PC-9 (cell line): ENCODE measurements around the gene ADAMTSL2. TPM values are rescaled to one million over a fixed set of nuclear protein-coding genes. Genes with fewer than 3 reads are reported as not detected.

ENCODE experiments used
- BruUV-seq: library from RNA; stranded (reverse); fragments of 400-500 nt; replicated peaks from 2 replicates; lab custom pipeline; 2021; lab: Mats Ljungman, UMichigan
- CTCF ChIA-PET: fragments of 300-600 bp; sonication (Branson Sonifier 250); formaldehyde crosslinking; loops from one replicate; lab custom pipeline; 2022; ENCODE audit warnings: antibody characterized with exemption; lab: Charles Lee
- POLR2A ChIA-PET: fragments of 300-600 bp; sonication (Branson Sonifier 250); formaldehyde crosslinking; loops from one replicate; lab custom pipeline; 2022; ENCODE audit warnings: antibody characterized with exemption; ENCODE audit not compliant: unreplicated experiment; lab: Charles Lee
- DNase-seq, 2 experiments: peaks; one replicate each; pipeline versions ENCODE4 v3.0.0 to v3.0.0-alpha.2; 2015 to 2022; ENCODE audit warnings: mixed read lengths in 1 of 2
- H2AFZ ChIP-seq: fragments of 200-600 bp; sonication (generic); 2 replicates; pipeline ENCODE4 v1.8.1; 2017; ENCODE audit warnings: antibody characterized with exemption
- H3F3A ChIP-seq: fragments of 200-600 bp; sonication (generic); 2 replicates; pipeline ENCODE4 v1.8.1; 2017; ENCODE audit warnings: antibody characterized with exemption, mild to moderate bottlenecking, low read depth; ENCODE audit not compliant: insufficient read depth
- H3K27ac ChIP-seq: fragments of 200-600 bp; sonication (generic); 2 replicates; pipeline ENCODE4 v1.6.1; 2016; ENCODE audit warnings: mixed run types
- H3K27me3 ChIP-seq: fragments of 200-600 bp; sonication (generic); 2 replicates; pipeline ENCODE4 v1.6.1; 2016; ENCODE audit warnings: low read depth, mixed run types; ENCODE audit not compliant: insufficient read depth
- H3K36me3 ChIP-seq: fragments of 200-600 bp; sonication (generic); 2 replicates; pipeline ENCODE4 v1.6.1; 2016; ENCODE audit warnings: low read depth, mixed run types
- H3K4me1 ChIP-seq: fragments of 200-600 bp; sonication (generic); replicated peaks from 2 replicates; pipeline ENCODE4 v1.6.1; 2016; ENCODE audit warnings: mixed run types; ENCODE audit not compliant: insufficient read depth
- H3K4me2 ChIP-seq: fragments of 200-600 bp; sonication (generic); 2 replicates; pipeline ENCODE4 v1.6.1; 2017; ENCODE audit warnings: mixed run types
- H3K4me3 ChIP-seq: fragments of 200-600 bp; sonication (generic); 2 replicates; pipeline ENCODE4 v1.6.1; 2016; ENCODE audit warnings: mixed run types
- H3K79me2 ChIP-seq: fragments of 200-600 bp; sonication (generic); 2 replicates; pipeline ENCODE4 v1.6.1; 2017; ENCODE audit warnings: low read depth, mixed run types
- H3K9me2 ChIP-seq: fragments of 200-600 bp; sonication (generic); 2 replicates; pipeline ENCODE4 v1.8.1; 2017; ENCODE audit warnings: mild to moderate bottlenecking; ENCODE audit not compliant: insufficient read depth
- H3K9me3 ChIP-seq: fragments of 200-600 bp; sonication (generic); 2 replicates; pipeline ENCODE4 v1.8.1; 2016; ENCODE audit warnings: low read depth; ENCODE audit not compliant: insufficient read depth
- H4K20me1 ChIP-seq: fragments of 200-600 bp; sonication (generic); 2 replicates; pipeline ENCODE4 v1.8.1; 2017; ENCODE audit not compliant: insufficient read depth
- CTCF ChIP-seq: fragments of 200-600 bp; sonication (generic); conservative IDR thresholded peaks from 2 replicates; pipeline ENCODE4 v1.6.1; 2017; ENCODE audit warnings: mixed run types, antibody characterized with exemption, mild to moderate bottlenecking, moderate library complexity
- EZH2 ChIP-seq: fragments of 200-600 bp; sonication (generic); IDR thresholded peaks from 2 replicates; pipeline ENCODE4 v1.8.0; 2017; ENCODE audit warnings: antibody characterized with exemption, low read depth
- intact Hi-C: fragments of 100-400 bp; cut with micrococcal nuclease; formaldehyde crosslinking; loops from one replicate; pipeline ENCODE4 v1.10.0; 2022; ENCODE audit not compliant: unreplicated experiment
- total RNA-seq: library from RNA; stranded (reverse); gene quantifications from 2 replicates; pipeline ENCODE4 v1.2.3, GENCODE V29; 2021

The ADAMTSL2 gene
- total RNA-seq, 1 experiment from 2014 or later: 0.39 TPM

- no peak overlapping the region for H2AFZ ChIP-seq
- ChIA-PET CTCF (no interaction called here), POLR2A (no interaction called here)
- intact Hi-C loops: no loop called here
- no peaks in the 10 kb centered on the region for H4K20me1 ChIP-seq
- no peaks in the 10 kb centered on the region for H3K36me3 ChIP-seq
- TF ChIP-seq CTCF: no peak
- TF ChIP-seq EZH2: no peak
- no TSS peak for BruUV-seq
- H3K79me2 ChIP-seq: no peaks in the 10 kb centered on the region
- no peaks in the 10 kb centered on the region for H3K4me1 ChIP-seq
- no peaks in the 10 kb centered on the region for H3F3A ChIP-seq
- H3K4me2 ChIP-seq: no peak overlapping the region
- no peak overlapping the region for H3K4me3 ChIP-seq
- H3K9me3 ChIP-seq: no peaks in the 10 kb centered on the region
- peaks cover 98% of the 10 kb centered on the region for H3K27me3 ChIP-seq
- no peaks in the 10 kb centered on the region for H3K9me2 ChIP-seq
- H3K27ac ChIP-seq: no peak overlapping the region
- DNase-seq: no peak
Observed at GRCh38 chr9:133581011-133581410, 46.5 kb downstream of the ADAMTSL2 start.

GRCh38 chr9:133581513-133582343 lies 47.2 kb downstream of the ADAMTSL2 start:
- Histone ChIP-seq H3K4me3 (no peak overlapping the region), H4K20me1 (no peaks in the 10 kb centered on the region), H3K27me3 (peaks cover 98% of the 10 kb centered on the region), H3K9me2 (no peaks in the 10 kb centered on the region), H3K27ac (no peak overlapping the region), H3F3A (no peaks in the 10 kb centered on the region), H2AFZ (no peak overlapping the region), H3K9me3 (no peaks in the 10 kb centered on the region), H3K4me2 (no peak overlapping the region), H3K79me2 (no peaks in the 10 kb centered on the region), H3K36me3 (no peaks in the 10 kb centered on the region), H3K4me1 (no peaks in the 10 kb centered on the region)
- ChIA-PET CTCF (no interaction called here), POLR2A (no interaction called here)
- intact Hi-C loops: no loop called here
- TF ChIP-seq CTCF: no peak
- TF ChIP-seq EZH2: no peak
- BruUV-seq: no TSS peak
- DNase-seq: no peak

- Histone ChIP-seq H3F3A (no peaks in the 10 kb centered on the region), H3K9me2 (no peaks in the 10 kb centered on the region), H3K4me3 (no peak overlapping the region), H3K4me1 (no peaks in the 10 kb centered on the region), H3K27me3 (peaks cover 99% of the 10 kb centered on the region), H3K79me2 (no peaks in the 10 kb centered on the region), H3K36me3 (no peaks in the 10 kb centered on the region), H3K4me2 (no peak overlapping the region), H4K20me1 (no peaks in the 10 kb centered on the region), H3K27ac (no peak overlapping the region), H2AFZ (no peak overlapping the region), H3K9me3 (no peaks in the 10 kb centered on the region)
- no TSS peak for BruUV-seq
- intact Hi-C loops: no loop called here
- CTCF ChIA-PET: no interaction called here
- POLR2A ChIA-PET: no interaction called here
- TF ChIP-seq EZH2 (no peak), CTCF (no peak)
- DNase-seq: no peak
Observed at GRCh38 chr9:133582501-133583045, 48.1 kb downstream of the ADAMTSL2 start.
